SK-N-SH (cell line): ENCODE measurements around the gene CADPS2. TPM values are rescaled to one million over a fixed set of nuclear protein-coding genes. Genes with fewer than 3 reads are reported as not detected.

Experiments used
- CTCF ChIA-PET: fragments of 300-600, 350-600 bp; formaldehyde crosslinking; extraction: SDS; loops from one replicate; lab custom pipeline; 2021; lab: Yijun Ruan, JAX
- POLR2A ChIA-PET: fragments of 350-600 bp; sonication (Branson Sonifier 250); formaldehyde crosslinking; extraction: SDS; loops from one replicate; lab custom pipeline; 2020; ENCODE audit warnings: antibody characterized with exemption, inconsistent platforms; lab: Yijun Ruan, JAX
- DNase-seq: peaks from one replicate; pipeline ENCODE4 v3.0.0; 2012
- H2AFZ ChIP-seq: fragments of 200-600 bp; sonication (generic); 2 replicates; pipeline ENCODE4 v1.8.1; 2016; ENCODE audit warnings: antibody characterized with exemption, mild to moderate bottlenecking, low read depth
- H3F3A ChIP-seq: fragments of 200-600 bp; sonication (generic); replicated peaks from 2 replicates; pipeline ENCODE3; 2016; ENCODE audit warnings: antibody characterized with exemption, mild to moderate bottlenecking; ENCODE audit not compliant: insufficient read depth
- H3K27ac ChIP-seq, 2 experiments: fragments of 200-500 bp in 1 of 2; fragments of 200-600 bp in 1 of 2; sonication (Bioruptor generic) in 1 of 2; sonication (generic), shearing (Covaris generic) in 1 of 2; 2 replicates each; pipeline versions ENCODE4 v1.5.1 to v1.6.1; 2014 to 2016; ENCODE audit warnings: low read depth in 2 of 2, inconsistent platforms in 1 of 2, low read length in 1 of 2, mild to moderate bottlenecking in 1 of 2, mixed read lengths in 1 of 2
- H3K27me3 ChIP-seq: fragments of 200-600 bp; sonication (generic), shearing (Covaris generic); 2 replicates; pipeline ENCODE4 v1.6.1; 2016; ENCODE audit warnings: mixed run types; ENCODE audit not compliant: insufficient read depth
- H3K36me3 ChIP-seq, 2 experiments: fragments of 200-500 bp in 1 of 2; fragments of 200-600 bp in 1 of 2; sonication (Bioruptor generic) in 1 of 2; sonication (generic) in 1 of 2; replicated peaks in 1 of 2; 2 replicates each; pipeline versions ENCODE3 to v1.5.1; 2014 to 2016; ENCODE audit warnings: low read length in 1 of 2, mild to moderate bottlenecking in 1 of 2; ENCODE audit not compliant: insufficient read depth in 2 of 2, control insufficient read depth in 1 of 2
- H3K4me1 ChIP-seq, 2 experiments: fragments of 200-500 bp in 1 of 2; fragments of 200-600 bp in 1 of 2; sonication (Bioruptor generic) in 1 of 2; sonication (generic), shearing (Covaris generic) in 1 of 2; 2 replicates each; pipeline versions ENCODE4 v1.5.1 to v1.6.1; 2014 to 2016; ENCODE audit warnings: low read depth in 1 of 2, low read length in 1 of 2, mixed run types in 1 of 2; ENCODE audit not compliant: insufficient read depth in 2 of 2, control insufficient read depth in 1 of 2
- H3K4me2 ChIP-seq: fragments of 200-600 bp; sonication (generic), shearing (Covaris generic); 2 replicates; pipeline ENCODE4 v1.6.1; 2017; ENCODE audit warnings: mixed run types
- H3K4me3 ChIP-seq, 2 experiments: fragments of 200-500 bp in 1 of 2; fragments of 200-600 bp in 1 of 2; sonication (Bioruptor generic) in 1 of 2; sonication (generic), shearing (Covaris generic) in 1 of 2; 2 replicates each; pipeline versions ENCODE4 v1.5.1 to v1.8.1; 2014 to 2016; ENCODE audit warnings: low read depth in 2 of 2, inconsistent platforms in 1 of 2, low read length in 1 of 2, mild to moderate bottlenecking in 1 of 2, mixed read lengths in 1 of 2, moderate library complexity in 1 of 2
- H3K79me2 ChIP-seq: fragments of 200-600 bp; sonication (generic); 2 replicates; pipeline ENCODE4 v1.8.1; 2017; ENCODE audit warnings: mild to moderate bottlenecking; ENCODE audit not compliant: insufficient read depth
- H3K9ac ChIP-seq: fragments of 200-600 bp; sonication (generic); 2 replicates; pipeline ENCODE4 v1.6.1; 2017; ENCODE audit warnings: mixed run types
- H3K9me2 ChIP-seq: fragments of 200-600 bp; sonication (generic); 2 replicates; pipeline ENCODE4 v1.6.1; 2017; ENCODE audit warnings: mixed run types
- H3K9me3 ChIP-seq: fragments of 200-600 bp; sonication (generic); 2 replicates; pipeline ENCODE4 v1.6.1; 2017; ENCODE audit warnings: mixed run types, mild to moderate bottlenecking, moderate library complexity
- H4K20me1 ChIP-seq: fragments of 200-600 bp; sonication (generic); 2 replicates; pipeline ENCODE4 v1.6.1; 2017; ENCODE audit warnings: mild to moderate bottlenecking, mixed run types; ENCODE audit not compliant: insufficient read depth
- CTCF ChIP-seq: fragments of 200-600 bp; sonication (generic); IDR thresholded peaks from 2 replicates; pipeline ENCODE4 v1.6.1; 2017; ENCODE audit warnings: antibody characterized with exemption, mild to moderate bottlenecking, moderate library complexity
- ELF1 ChIP-seq: IDR thresholded peaks from 2 replicates; pipeline ENCODE4 v1.4.0; 2012
- FOSL2 ChIP-seq: IDR thresholded peaks from 2 replicates; pipeline ENCODE4 v1.4.0; 2012; ENCODE audit warnings: low read depth, mild to moderate bottlenecking, moderate library complexity, borderline replicate concordance
- GABPA ChIP-seq: IDR thresholded peaks from 2 replicates; pipeline ENCODE4 v1.4.0; 2012; ENCODE audit warnings: low read depth, mild to moderate bottlenecking
- MXI1 ChIP-seq: IDR thresholded peaks from 2 replicates; pipeline ENCODE4 v1.6.1; 2012; ENCODE audit warnings: mild to moderate bottlenecking, low read depth, low read length, improper control_type of control experiment
- NRF1 ChIP-seq: IDR thresholded peaks from 2 replicates; pipeline ENCODE4 v1.6.1; 2012; ENCODE audit warnings: low read depth, mild to moderate bottlenecking, low read length
- POLR2AphosphoS5 ChIP-seq: IDR thresholded peaks from 2 replicates; pipeline ENCODE4 v1.6.1; 2012; ENCODE audit warnings: low read depth, low read length
- REST ChIP-seq: IDR thresholded peaks from 2 replicates; pipeline ENCODE4 v1.6.1; 2012; ENCODE audit warnings: mild to moderate bottlenecking, low read depth, low read length, moderate library complexity
- RFX5 ChIP-seq: IDR thresholded peaks from 2 replicates; pipeline ENCODE4 v1.6.1; 2012; ENCODE audit warnings: mild to moderate bottlenecking, improper control_type of control experiment, low read length
- TAF1 ChIP-seq: IDR thresholded peaks from 2 replicates; pipeline ENCODE4 v1.6.1; 2012; ENCODE audit warnings: low read depth, mild to moderate bottlenecking, low read length, moderate library complexity, borderline replicate concordance
- TCF12 ChIP-seq: IDR thresholded peaks from 2 replicates; pipeline ENCODE4 v1.4.0; 2012
- USF2 ChIP-seq: fragments of 150-350 bp; IDR thresholded peaks from 2 replicates; pipeline ENCODE4 v1.6.1; 2017; ENCODE audit warnings: antibody characterized with exemption, low read length, low read depth, borderline replicate concordance
- ZBTB33 ChIP-seq: IDR thresholded peaks from 2 replicates; pipeline ENCODE4 v1.4.0; 2012; ENCODE audit warnings: low read depth, borderline replicate concordance
- WGBS: methylation state at CpG from one replicate; pipeline ENCODE4 v1.1.6; 2017; ENCODE audit warnings: low lambda C conversion rate; 5-methylcytosine and 5-hydroxymethylcytosine counted together
- polyA plus RNA-seq, 3 experiments: library from polyadenylated mRNA; depleted of rRNA; stranded (reverse); fragments of >200 nt; gene quantifications; 2 replicates each; pipeline ENCODE4 v1.2.3, GENCODE V29; 2012

The CADPS2 gene
- polyA plus RNA-seq, 1 of the 3 experiments (the other 2 are of a cell fraction) = 0.05 TPM

GRCh38 chr7:122727759-122728158 lies 158.5 kb downstream of the CADPS2 start:
- no peak for DNase-seq
- Histone ChIP-seq H3K9me3 (no peaks in the 10 kb centered on the region), H3K9me2 (no peaks in the 10 kb centered on the region), H3K4me3 (no peak overlapping the region), H2AFZ (no peak overlapping the region), H3F3A (no peaks in the 10 kb centered on the region), H3K27me3 (no peaks in the 10 kb centered on the region), H3K79me2 (no peaks in the 10 kb centered on the region), H4K20me1 (no peaks in the 10 kb centered on the region), H3K9ac (no peak overlapping the region), H3K27ac (no peak overlapping the region), H3K36me3 (no peaks in the 10 kb centered on the region), H3K4me1 (peaks cover 0 to 4% of the 10 kb centered on the region in 2 experiments; a peak in 1 of 4 replicates), H3K4me2 (no peak overlapping the region)
- no peak for TF ChIP-seq USF2
- 0% methylated on average over 1 of the region's 1 CpG for WGBS
- POLR2A ChIA-PET = no interaction called here
- CTCF ChIA-PET = interaction anchor here (0.9 to 1.5 kb wide), 2 partner anchors 13 to 28 kb away, joined by 3 read pairs; partner anchors contain the start of gene RNF133

- Histone ChIP-seq H3K36me3 (no peaks in the 10 kb centered on the region), H3K9me2 (no peaks in the 10 kb centered on the region), H2AFZ (no peak overlapping the region), H4K20me1 (no peaks in the 10 kb centered on the region), H3K9ac (no peak overlapping the region), H3F3A (no peaks in the 10 kb centered on the region), H3K9me3 (no peaks in the 10 kb centered on the region), H3K4me3 (no peak overlapping the region), H3K27ac (no peak overlapping the region), H3K27me3 (no peaks in the 10 kb centered on the region), H3K4me2 (no peak overlapping the region), H3K79me2 (no peaks in the 10 kb centered on the region), H3K4me1 (peaks cover 0 to 4% of the 10 kb centered on the region in 2 experiments; a peak in 1 of 4 replicates)
- TF ChIP-seq GABPA (no peak), CTCF (no peak), MXI1 (no peak), FOSL2 (no peak), USF2 (no peak), ELF1 (no peak), TCF12 (no peak), REST (no peak), RFX5 (no peak), ZBTB33 (no peak), POLR2AphosphoS5 (no peak), TAF1 (no peak), NRF1 (no peak)
- DNase-seq = no peak
- ChIA-PET CTCF (interaction anchor here (0.9 to 1.5 kb wide), 2 partner anchors 12 to 28 kb away, joined by 3 read pairs; partner anchors contain the start of gene RNF133), POLR2A (no interaction called here)
These were observed 158.9 kb downstream of the CADPS2 start for GRCh38 chr7:122727354-122727753.
